Measurements from ENCODE around the gene VCX2.
"Not testable (repeated sequence)": the region's sequence is repeated elsewhere in the genome, so short reads cannot be mapped to it uniquely, and the experiment has no call there.

VCX2 gene

DNA sequence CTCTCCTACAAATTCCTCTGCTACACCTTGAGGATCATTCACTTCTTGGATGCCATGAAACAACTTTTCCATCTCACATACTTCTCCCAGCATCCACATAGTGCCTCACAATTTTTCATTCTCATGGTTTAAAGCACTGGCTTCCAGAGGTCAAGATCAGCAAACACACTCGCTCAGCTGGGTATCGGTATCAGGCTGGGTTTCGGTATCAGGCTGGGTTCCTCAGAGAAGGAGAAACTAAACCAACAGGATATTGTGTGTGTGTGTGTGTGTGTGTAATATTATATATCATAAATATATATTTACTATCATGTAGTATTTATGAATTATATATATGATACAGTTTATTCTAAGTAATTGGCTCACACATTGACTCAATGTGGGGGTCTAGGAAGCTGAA is at the start of gene VCX2:
Gene VCX2, minus strand, starts transcription at position 99 of the 400 bp plus-strand sequence. CDS start 624 bp downstream, outside the sequence.
- not testable (repeated sequence) for DNase-seq (ENCODE audit: low read depth)

DNA sequence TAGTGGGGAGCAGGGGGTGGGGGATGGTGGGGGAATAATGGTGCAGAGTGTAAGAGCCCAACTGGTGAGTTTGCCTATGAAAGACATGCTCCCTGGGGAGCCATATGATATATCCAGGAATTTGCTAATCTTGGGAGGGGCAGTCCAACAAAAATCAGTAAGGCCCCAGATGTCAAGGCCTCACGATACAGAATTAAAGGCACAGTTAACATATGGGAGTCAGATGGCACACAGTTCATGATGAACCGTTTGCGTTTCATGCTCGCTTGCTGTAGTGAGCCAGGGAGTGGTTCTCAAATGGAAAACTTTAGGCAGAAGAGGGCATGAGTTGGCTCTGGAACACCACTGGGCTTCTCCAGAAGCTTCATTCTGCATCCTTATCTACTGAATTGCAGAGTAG is 33.9 kb upstream of the VCX2 start:
- no peak for DNase-seq (ENCODE audit: low read depth)

DNA sequence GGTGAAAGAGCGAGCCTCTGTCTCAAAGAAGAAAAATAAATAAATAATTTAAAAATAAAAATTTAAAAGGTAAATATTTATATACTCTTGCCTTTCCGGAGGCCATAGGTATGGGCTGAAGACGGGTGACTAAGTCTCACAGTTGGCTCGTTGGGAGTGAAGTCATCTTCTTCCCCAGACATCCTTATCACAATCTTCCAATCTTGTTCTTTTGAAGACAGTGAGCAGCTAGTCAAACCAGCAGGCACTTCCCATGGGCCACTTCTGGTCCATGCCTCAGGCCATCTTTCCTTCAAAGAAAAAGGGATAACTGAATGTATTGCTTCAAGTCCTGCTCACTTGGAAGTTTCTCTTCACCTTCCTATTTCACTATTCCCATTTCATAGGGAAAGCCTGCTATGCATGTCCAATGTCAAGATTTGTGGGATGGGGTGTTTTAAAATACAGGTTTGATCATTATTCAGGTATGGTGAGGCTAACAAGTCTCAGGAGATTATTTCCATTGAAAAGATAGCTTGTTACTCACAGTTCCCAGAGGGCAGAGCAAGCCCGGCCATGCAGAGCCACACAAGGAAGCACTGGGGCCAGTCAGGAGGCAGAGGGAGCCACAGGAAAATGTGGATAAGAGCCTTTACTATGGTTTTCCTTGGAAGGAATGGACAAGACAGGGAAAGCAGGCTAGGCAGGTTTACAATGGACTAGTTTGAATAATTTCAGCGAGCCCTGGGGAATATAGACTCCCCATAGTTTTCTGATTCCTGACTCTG is 33.3 kb upstream of the VCX2 start:
- no peak for DNase-seq (ENCODE audit: low read depth)

DNA sequence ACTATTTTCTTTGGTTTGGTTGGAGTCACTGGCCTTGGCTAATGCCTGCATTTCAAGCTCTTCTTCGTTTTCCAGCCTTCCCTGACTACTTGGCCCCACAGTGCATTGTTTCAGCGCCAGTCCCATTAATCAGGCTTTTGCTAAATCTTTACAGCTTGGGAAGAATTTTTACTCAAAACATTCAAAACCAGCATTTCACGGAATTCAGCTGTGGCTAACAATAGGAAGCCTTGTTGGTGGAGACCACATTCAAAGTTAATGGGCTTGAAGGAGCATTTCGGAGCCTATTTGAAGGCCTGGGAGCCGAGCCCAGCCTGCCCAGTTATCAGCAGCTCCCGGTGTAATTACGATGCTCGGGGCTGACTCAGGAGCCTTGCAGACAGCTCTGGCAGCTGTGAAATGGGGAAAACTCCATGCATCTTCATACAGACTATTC is 30.8 kb upstream of the VCX2 start:
- DNase-seq (ENCODE audit: low read depth) = no peak

DNA sequence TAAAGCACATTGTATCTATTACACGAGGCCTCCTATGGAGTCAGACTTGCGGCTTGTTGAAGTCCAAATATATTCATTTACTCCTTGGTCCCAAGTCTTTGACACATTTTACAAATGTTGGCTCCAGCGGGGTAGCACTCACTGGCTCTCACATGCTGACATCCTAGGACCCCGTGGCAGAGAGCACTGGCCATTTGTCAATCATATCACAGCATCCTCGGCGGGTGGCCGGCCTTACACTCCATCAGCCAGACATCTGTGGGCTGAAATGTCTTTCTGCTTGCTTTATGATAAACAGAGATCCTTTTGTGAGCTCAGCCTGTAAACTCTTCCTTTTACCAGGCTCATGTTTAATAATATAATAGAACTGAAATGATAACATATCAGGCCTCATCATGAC is 25.7 kb upstream of the VCX2 start:
- DNase-seq (ENCODE audit: low read depth) = no peak

DNA sequence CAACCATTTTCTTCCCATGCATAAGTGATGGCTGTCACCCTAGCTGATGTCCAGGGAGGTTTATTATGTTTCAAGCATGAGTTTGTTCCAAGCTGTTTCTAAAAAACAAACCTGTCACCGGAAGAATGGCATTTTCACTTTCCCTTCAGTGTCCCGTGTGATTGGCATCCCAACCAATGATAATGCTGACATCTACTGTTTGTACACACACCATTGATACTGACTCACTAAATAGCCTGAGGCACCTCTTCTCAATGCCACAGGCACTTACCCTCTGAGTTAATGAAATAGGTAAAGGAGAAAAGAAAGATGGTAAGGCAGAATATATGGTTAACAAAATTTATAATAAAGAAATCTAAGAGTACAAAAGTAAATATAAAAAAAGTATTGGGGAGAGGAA is 23.1 kb upstream of the VCX2 start:
- DNase-seq (ENCODE audit: low read depth) = no peak

DNA sequence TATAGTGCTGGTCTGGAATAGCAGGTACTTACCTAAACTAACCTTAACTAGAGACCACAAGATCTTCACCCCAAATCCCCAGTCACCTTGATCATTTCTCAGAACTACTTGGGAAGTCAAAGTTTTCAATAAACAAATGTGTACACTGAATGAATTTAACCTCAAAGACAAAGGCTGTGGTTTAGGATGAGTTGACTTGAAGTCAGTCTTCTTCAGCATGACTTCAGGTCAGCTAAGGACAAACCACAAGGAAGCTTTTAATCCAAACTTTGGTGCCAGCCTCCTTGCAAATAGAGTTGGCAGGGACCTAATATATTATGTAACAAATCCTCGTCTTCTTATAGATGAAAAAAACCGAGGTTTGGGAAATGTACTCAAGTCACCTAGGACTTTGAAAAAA is 21.2 kb upstream of the VCX2 start:
- DNase-seq (ENCODE audit: low read depth) = no peak

DNA sequence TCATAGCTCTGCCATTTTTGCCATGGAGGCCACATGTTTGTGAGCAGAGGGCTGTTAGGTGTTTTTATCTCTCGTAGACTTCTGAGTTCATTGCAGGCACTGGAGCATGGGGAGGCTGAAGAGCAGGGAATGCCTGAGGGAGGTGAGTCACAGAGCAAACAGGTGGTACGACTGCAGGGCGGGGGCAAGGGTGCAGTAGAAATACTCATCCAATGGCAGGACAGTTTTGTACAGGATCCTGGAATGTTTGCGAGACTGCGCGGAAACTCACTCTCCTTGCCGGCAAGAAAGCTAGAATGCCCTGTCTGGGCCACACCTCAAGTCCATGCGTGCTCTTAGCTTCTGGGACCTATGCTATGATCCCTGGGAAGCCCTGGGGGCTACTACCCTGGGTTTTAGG is 20.0 kb upstream of the VCX2 start:
- no peak for DNase-seq (ENCODE audit: low read depth)

DNA sequence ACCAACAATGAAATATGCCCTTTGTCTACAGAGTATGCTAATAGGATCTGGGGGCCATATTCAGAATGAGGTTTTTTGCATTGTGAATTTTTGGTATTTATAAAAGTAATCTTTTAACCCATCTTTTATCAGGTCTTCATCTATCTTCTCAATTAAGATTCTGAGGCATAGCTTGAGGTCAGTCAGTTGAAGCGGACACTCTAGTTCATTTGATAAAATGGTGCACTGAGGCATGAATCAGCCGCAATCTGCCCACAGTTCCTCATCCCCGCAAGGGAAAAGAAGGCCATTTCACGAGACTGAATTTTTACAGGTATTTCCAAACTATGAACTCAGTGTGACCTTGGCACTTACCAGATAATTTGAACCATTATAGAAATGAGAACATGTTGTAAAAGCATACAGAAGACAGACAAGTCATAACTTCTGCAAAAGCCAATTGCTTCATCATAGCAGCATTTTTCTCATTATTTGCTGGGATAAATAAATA is 19.3 kb upstream of the VCX2 start:
- DNase-seq (ENCODE audit: low read depth) = no peak

DNA sequence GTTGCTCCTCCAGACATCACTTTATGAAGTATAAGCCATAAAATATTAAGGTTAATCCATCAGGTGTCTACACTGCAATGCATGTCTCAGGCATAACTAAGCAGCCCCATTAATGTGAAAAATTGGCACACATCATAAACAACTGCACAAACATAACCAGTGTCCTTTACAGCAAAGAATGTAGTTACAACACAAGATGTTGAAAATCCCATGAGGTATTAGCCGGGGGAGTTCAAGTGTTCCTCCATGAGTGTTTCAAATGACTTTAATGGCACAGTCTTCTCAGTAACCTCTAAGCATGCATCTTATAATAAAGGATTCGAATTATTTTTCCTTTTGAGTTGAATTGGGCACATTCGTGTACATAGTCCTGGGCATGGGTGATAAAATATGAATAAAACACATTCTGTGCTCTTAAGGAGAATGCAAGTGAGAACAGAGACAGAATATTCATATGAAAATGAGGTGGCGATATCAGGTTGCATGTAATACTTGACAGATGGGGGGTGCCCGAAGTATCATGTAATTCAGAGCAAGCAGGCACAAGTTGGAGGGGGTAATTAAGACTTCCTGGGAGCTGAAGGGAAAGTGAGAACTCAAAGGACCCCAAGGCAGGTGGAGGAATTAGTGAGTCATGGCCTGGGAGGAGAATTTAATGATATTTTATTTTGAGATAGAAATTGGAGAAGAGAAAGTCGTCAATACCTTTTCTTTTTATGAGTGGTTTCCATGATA is 18.2 kb upstream of the VCX2 start:
- DNase-seq (ENCODE audit: low read depth) = no peak

DNA sequence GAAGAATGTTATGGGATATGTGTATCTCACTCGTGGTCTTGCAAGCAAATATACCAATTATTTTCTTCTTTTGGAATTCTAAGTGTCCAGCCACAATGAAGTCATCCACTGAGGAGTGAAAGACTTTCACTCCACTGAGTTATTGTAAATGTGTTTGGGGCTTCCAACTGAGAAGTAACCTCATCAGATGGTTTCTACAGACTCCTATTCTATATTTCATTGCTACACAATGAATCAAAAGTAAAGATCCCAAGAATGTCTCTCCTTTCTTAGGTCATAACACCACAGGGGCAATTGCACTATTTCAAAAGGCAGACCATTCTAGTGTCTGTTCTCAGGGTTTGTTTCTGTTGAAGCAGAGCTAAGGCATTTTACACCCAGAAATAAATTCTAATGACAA is 12.3 kb upstream of the VCX2 start:
- DNase-seq (ENCODE audit: low read depth) = no peak

DNA sequence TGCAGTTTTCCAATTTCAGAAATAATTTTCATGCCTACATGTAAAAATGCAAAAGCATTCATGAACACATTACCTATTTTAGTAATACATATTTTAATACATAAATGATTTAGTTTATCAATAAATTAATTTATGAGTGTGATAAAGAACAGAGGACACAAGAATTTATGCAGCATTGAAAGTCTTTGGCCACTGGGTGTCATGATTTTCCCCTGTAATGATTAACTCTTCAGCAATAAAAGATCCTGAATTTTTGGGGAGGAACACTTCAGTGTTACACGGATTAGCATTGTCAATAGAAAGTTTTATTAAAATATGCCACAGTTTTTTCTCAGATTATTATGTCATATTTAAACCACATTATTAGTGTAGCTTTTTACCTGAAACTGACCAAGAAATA is 8.6 kb upstream of the VCX2 start:
- no peak for DNase-seq (ENCODE audit: low read depth)

DNA sequence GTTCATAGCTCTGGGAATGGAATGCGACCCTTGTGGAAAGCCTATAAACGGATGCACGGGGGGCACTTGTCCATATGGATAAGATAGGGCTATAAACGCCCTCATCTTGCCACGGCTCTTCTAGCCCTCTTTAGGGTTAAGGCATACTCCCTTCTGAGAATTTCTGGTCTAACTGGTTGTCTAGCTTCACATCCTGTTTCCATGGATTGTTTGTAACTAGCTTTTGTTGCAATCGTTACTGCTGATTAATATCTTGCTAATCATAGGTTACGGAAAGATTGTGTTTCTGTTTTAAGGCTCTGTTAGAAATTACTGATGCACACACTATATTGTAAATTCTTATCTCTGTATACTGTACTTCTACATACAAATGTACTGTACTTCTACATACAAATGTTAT is 17.1 kb downstream of the VCX2 start:
- DNase-seq (ENCODE audit: low read depth) = not testable (repeated sequence)

DNA sequence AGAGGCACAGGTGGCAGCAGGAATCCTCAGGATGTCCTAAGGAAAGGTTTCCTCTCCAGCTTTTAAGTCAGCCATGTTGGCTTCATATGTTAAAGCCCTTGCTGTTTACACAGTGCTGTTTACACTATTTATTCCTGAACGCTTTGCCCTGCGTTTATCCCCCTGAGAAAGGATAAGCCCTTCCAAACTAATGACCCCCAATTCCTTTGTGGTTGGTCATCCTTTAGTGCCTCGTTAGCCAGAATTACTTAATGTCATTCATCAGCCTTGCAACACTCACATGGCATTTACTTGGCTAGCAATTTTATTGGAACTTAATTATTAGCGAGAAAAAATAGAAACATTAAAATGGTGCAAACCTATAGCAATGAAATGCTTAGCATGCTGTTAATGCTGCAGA is 23.8 kb downstream of the VCX2 start:
- no peak for DNase-seq (ENCODE audit: low read depth)

DNA sequence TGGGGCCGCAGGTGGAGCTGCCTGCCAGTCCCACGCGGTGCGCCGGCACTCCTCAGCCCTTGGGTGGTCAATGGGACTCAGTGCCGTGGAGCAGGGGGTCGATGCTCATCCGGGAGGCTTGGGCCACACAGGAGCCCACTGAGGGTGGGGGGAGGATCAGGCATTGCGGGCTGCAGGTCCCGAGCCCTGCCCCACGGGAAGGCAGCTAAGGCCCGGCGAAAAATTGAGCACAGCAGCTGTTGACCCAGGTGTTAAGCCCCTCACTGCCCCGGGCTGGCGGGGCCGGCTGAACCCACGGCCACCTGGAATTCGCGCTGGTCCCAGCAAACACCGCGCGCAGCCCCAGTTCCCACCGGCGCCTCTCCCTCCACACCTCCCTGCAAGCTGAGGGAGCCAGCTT is 26.1 kb downstream of the VCX2 start:
- DNase-seq (ENCODE audit: low read depth) = no peak

DNA sequence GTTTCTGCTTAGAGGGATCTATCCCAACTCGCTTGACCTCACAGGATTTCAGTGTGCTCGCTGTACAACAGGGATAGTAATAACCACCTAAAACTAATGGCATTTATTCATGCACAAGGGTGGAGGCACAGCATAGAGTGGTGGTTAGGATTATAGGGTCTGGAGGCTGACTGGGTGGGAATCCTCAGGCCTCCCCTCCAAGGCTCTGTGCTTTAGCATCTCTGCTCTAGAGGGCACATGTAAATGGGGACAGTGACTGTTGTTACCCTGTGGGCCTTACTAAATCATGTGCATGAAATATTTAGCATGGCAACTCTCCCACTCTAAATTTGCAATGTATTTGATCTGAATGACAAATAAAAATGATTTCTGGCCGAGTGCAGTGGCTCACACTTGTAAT is 29.2 kb downstream of the VCX2 start:
- no peak for DNase-seq (ENCODE audit: low read depth)

DNA sequence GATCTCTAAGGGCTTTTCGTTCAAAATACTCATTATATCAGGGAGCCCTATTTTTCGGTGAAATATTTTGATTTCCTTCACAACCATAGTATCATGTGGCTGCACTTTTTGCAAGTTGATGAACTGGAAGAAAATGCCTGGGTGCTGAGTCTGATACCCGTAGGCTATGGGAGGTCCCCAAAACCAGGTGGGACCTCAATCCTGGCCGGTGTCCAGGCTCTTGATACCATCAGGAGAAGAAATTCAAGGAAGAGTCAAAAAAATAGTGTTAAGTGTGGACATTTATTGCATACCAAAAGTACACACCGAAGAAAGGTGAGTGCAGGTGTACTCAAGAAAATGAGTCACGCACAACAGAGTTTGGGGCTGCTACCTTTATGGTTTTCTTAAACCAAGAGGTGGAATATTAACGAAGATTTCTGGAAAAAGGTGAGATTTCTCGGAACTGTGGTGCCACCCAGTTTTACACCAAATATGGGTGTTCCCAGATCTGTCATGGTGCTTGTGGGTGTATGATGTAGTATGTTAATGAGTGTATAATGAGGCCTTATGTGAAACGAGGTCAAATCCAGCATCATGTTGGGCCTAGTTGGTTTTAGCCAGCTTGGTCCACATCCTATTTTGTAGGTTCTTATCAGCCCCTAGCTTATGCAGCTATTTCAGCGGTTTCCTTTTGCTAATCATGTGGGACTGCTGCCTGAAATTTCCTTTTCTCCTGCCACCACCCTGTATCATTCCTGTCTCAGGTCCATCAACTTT is 29.9 kb downstream of the VCX2 start:
- DNase-seq (ENCODE audit: low read depth) = no peak

DNA sequence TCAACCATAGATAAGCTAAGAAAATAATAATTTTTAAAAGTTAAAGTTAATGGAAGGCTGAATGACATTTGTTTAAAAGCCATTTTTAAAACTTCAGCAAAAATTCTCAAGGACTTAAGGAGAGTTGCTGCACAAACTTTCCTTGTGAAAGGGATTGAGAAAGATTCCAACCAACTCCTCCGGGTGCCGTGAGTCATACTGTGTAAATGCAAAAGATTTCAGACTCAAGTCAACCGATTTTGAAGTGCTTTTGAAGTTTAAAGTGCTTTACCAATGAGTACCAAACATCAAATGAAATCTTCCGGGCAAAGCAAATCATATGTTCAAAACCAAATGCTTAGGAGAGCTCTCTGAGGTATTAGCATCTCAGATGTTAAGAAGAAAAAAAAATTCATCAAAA is 31.4 kb downstream of the VCX2 start:
- DNase-seq (ENCODE audit: low read depth) = peak; percentile 31

DNA sequence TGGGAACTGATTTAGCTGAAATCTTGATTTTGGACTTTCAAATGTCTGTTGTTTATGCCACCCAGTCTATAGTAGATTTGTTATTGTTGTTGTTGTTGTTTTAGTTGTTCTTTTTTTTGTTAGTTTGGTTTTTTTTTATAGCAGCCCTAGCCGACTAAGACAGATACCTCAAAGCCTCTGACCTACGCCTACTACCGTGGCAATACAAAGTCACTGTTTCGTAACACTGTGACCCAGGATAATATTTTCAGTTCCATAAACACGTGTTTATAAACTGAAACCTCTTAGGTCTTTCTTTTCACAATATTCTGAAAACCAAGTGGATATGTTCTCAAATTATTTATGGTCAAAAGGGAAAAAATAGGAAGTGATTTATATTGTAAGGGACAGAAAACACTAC is 32.8 kb downstream of the VCX2 start:
- DNase-seq (ENCODE audit: low read depth) = no peak

DNA sequence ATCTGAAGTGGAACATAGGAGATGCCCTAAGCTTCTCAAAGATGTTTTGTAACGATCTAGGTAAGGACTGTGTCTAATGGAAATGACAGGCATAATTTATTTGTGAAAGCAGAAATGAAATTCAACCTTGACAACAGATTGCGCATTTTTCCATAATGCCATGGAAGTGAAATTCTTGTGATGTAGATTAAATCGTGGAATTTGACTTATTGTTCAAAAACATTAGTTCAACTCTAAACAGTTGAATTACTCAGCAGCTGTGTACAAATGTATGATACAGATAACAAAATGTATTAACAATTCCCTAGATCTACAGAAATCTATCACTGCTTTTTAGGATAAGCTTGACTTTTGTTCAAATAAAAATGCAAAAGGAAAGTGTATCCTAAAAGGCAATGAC is 44.4 kb downstream of the VCX2 start:
- DNase-seq (ENCODE audit: low read depth) = no peak

DNA sequence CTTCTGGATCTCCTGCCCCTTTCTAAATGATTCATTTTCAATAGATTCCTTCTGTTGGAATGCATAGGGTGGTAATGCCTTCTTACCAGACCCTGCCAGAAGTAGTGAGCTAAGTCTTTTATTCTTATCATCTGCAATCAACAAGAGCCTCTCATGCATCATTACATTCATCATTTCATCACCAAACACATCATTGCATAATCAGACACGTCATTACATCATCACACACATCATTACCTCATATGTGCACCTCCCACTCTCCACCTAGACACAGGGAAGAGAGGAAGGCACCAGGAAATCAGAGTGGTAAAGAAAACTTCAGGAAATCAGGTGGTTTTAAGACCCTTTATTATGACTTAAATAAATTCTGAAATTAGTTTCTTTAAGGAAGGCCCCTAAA is 45.0 kb downstream of the VCX2 start:
- no peak for DNase-seq (ENCODE audit: low read depth)

DNA sequence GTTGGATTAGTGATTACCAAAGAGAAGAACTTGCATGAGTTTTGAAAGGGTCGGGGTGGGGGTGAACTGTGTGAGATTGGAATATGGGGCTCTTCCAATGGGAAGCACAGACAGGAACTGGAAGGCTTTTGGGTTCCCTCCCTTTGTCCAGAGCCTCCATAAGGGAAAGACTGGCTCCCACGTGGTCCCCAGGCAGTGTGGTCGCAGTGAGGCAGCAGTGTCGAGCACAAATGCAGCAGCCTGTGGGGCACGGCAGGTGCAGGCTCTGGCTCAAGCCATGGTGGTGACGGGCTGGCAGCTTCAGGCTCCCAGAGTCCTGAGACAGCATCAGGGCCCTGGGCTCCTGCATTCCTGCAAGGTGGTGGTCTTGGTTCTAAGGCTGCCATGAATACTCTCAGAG is 45.5 kb downstream of the VCX2 start:
- DNase-seq (ENCODE audit: low read depth) = no peak

DNA sequence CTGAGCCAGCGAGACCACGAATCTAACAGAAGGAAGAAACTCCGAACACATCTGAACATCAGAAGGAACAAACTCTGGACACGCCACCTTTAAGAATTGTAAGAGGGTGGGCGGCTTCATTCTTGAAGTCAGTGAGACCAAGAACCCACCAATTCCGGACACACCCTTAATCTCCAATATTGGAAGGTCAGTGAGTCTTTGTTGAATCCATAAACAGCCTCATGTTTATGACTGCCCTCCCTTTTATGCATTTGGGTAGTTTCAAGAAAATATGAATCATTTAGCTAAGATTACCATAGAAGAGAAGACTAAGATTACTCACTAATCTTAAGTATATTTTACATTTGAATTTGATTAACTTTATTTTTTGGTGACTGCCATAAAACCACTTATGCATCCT is 48.5 kb downstream of the VCX2 start:
- no peak for DNase-seq (ENCODE audit: low read depth)
